ENCODE data around the gene MYMX.
"Not testable (repeated sequence)": the region's sequence is repeated elsewhere in the genome, so short reads cannot be mapped to it uniquely, and the experiment has no call there.

The MYMX gene

DNA sequence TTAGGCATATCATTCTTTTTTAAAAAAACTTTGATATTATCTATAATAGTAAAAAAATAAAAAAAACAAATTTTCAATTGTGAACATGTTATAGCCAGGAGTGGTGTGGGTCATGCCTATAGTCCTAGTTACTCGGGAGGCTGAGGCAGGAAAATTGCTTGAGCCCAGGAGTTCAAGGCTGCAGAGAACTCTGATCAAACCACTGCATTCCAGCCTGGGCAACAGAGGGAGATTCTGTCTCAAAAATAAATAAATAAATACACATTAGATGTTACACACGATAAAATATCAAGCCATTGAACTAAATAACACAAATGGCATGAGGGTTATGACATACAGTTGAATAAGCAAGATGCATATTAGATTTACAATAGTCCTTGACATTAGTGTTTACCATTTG is 27.9 kb upstream of the MYMX start:
- DNase-seq, result no peak

DNA sequence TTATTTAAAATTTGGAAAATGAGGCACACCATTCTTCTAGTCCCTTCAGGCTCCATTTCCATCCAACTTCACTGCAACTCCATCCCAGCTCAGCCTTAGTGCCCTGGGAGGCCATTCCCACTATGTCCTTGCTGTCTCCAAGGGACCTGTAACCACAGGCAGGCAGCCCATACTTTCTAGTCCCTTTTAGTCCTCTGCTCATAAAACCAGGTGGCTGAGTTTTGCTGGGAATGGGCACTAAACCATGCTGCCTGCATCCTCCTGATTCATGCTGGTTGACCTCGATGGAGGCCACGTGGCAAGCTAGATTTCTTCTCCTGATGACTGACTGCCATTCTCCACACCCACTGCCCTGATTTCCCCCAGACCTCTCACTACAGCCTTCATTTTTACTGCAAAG is 27.5 kb upstream of the MYMX start:
- DNase-seq, result no peak

DNA sequence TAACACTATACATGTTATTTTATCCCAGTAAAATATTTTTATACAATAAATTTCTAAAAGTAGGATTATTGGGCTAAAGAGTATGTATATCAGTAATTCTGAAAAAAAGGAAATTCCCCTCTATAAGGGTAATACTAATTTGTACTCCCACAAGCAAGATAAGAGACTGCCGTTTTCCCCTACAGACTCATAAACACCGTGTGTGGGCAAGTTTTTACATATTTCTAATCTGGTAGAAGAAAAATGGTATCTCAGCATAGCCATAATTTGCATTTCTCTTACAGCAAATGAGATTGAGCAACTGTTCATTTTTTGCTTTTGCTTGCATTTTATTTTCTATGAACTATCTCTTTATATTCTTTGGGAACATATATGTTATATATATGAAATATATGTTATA is 26.0 kb upstream of the MYMX start:
- DNase-seq, result no peak

DNA sequence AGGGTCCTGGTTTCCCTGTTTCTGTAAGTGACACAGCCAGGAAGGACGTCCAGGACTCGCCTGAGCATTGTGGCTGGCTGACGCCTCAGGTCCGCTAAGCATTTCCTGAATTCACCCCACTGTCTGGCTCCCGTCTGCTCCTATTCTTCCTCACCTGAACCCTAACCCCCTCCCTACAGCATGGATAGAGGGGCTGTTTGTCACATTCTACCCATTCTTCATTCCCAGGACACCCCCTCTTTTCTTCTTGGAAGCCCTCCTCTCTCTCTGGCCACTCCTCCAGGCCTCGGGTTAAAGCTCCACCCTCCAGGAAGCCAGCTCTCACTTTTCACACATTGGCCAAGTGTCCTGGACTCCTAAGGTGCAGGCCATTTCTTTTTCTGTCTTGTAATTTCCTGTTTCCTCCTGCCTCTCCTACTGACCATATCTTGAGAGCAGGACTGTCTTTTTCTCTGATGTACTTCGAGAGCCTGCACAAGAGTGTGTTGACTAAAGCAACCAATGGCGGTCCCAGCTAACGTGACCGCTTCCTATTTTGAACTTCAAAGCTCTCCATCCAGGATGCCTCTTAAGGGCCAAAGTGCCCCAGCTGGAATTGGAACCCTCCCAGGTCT is 24.2 kb upstream of the MYMX start:
- DNase-seq, result no peak

DNA sequence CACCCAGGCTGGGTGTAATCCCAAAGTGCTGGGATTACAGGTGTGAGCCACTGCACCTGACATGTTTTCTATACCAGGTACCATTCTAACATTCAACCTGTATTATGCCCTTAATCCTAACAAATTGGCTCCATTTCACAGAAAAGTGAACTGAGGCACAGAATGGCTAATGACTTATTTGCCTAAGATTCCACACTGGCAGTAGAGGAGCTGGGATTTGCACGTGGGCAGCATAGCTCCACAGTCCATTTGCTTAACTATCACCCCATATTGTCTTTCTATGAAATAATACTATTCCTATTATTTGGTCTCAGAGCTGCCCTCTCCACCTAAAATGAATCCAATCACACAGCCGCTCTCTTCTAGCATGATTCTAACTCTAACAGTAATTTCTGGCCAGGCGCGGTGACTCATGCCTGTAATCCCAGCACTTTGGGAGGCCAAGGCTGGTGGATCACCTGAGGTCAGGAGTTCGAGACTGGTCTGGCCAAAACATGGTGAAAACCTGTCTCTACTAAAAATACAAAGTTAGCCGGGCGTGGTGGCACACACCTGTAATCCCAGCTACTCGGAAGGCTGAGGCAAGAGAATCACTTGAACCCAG is 23.3 kb upstream of the MYMX start:
- no peak for DNase-seq

DNA sequence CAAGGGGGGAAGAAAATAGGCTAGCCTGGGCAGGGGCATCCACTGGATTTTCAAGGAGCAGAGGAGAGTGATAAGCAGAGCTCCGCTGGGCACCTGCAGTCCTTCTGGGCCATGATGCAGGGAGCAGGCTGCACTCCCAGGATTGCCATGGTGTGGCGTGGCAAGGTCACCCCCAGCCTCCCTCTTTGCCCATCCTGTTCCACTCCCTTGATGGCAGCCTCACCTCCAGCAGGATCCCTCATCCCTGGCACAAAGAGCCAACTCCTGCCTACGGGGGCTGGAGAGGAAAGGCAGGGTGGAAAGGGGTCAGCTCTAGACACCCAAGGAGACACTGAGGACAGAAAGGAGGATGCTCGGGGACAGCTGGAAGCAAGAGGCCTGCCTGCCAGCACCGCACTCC is 22.4 kb upstream of the MYMX start:
- no peak for DNase-seq

DNA sequence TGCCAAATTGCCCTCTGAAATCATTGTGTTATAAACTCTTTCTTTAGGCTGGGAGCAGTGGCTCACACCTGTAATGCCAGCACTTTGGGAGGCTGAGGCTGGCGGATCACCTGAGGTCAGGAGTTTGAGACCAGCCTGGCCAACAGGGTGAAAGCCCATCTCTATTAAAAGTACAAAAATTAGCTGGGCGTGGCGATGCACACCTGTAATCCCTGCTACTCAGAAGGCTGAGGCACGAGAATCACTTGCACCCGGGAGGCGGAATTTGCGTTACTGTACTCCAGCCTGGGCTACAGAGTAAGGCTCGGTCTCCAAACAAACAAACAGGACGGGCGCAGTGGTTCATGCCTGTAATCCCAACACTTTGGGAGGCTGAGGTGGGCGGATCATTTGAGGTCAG is 20.4 kb upstream of the MYMX start:
- not testable (repeated sequence) for DNase-seq

DNA sequence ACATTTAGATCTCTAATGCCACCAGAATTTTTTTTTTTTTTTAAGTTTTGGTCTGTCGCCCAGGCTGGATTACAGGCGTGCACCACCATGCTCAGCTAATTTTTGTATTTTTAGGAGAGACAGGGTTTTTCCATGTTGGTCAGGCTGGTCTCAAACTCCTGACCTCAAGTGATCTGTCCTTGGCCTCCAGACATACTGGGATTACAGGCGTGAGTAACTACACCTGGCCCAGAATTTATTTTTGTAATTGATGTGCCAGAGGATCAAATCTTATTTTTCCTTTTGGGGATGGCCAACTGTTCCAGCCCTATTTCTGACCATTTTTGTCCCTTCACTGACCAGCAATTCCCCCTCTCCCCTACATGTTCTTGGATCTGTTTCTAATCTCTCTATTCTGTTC is 18.0 kb upstream of the MYMX start:
- no peak for DNase-seq

DNA sequence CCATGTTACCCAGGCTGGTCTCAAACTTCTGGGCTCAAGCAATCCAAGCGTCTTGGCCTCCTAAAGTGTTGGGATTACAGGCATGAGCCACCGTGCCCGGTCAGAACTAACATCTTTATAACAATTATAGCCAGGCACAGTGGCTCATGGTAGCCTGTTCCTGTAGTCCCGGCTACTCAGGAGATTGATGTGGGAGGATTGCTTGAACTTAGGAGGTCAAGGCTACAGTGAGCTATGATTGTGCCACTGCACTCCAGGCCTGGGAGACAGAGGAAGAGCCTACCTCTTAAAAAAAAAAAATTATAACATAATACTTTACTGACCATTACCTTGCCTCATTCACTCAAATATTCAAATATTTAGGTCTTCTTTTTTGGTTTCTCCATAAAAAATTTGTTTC is 16.8 kb upstream of the MYMX start:
- no peak for DNase-seq

DNA sequence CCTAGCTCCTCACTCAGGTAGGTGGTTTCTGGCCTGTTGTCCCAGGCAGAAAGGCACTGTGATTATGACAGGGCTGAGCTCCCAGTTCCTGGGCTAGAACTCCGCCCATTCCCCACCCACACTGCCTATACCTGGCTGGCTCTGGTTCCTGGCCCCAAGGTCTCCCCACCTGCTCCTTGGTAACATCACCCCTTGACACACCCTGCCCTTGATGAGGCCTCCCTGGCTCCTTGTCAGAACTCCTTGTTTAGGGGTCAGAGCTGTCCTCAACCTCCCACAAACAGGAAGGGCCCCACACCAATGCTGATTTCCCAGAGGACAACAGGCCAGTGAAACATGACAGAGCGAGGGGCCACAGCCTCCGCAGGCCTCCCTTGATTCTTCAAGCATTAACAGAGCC is 15.5 kb upstream of the MYMX start:
- no peak for DNase-seq

DNA sequence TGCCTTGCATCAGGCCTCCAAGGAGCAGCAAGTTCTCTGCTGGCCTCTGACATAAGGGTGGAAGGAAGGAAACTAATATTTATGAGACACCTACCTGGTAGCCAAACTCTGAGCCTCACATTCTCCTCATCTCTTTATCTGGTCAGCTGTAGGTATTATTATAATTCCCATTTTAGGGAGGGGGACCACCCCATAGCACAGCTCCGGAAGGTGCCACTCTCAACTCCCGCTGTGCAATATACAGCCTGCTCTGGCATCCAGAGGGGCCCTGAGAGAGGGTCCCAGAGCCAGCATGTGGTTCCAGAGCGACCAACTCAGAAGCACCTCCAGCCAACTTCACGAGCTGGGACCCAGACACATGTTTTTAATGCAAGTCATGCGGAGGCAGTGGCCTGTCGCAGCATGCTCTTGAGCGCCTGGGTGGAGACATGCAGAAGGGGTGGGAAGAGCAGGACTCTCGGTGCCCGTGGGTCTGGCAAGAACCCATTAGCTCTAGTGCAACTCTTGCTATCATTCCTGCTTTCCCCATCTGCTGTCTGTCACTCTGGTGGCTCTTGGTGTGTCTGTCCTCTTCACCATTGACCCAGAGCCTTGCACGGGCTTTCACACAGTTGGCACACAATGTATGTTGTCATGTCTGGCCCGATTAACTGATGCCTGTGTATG is 15.0 kb upstream of the MYMX start:
- no peak for DNase-seq

DNA sequence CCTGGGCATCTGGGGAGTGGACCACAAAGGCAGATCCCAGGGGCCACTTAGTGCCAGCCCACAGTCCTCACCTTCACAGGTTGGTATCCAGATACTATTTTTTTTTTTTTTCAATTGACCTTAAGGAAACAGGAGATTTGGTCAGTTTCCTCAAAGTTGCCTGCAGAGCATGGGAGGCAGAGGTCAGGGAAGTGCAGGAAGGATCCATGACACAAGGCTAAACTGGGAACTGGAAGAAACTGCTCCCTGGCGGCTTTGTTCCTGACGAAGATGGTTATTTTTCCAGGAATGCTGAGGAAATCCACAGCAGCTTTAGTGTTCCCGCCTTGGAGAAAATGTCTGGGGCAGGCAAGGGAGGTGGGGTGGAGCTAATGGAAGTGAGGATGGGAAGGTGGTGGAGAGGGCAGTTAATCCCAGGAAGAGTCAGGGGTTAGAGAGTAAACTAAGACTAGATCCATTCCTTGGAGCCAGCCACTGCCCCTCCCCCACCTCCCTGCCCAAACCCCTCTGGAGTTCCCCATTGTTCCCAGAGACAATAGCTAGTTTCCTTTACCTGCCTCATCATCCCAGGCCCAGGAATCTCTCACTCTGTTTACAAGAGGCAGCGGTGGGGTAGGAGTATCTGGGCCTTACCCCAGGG is 14.3 kb upstream of the MYMX start:
- DNase-seq, result no peak

DNA sequence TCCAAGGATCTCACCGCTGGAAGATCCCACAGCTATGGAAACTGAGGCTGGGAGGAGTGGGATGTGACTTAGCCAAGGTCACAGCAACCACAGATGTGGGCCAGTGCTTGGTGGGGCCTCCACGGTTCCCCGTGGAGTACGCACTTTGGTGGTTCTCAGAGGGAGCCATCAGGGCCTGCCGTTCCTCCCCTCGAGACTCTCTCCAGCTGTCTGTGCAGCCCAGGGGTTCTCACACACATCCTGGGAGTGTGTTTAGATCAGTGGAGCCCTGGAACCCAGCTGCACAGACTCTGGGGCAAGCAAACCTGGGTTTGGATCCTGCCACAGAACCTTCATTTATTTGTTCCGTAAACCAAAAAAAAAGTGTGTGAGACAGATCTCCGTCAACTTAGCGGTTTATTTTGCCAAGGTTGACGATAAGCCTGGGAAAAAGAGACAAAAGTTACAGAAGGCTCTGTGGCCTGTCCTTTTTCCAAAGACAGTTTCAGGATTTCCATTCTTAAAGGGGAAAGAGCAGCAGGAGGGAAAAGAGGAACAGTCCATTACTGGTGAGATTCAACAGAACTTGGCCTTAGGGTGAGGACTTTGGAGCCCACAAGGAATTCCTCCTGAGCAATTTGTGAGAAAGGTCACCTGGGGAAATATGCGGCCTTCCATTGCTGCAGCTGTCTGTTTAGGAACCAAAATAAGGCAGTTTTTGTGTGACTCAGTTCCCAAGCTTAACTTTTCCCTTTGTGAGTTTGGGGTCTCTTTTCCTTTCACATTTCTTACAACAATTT is 13.6 kb upstream of the MYMX start:
- no peak for DNase-seq

DNA sequence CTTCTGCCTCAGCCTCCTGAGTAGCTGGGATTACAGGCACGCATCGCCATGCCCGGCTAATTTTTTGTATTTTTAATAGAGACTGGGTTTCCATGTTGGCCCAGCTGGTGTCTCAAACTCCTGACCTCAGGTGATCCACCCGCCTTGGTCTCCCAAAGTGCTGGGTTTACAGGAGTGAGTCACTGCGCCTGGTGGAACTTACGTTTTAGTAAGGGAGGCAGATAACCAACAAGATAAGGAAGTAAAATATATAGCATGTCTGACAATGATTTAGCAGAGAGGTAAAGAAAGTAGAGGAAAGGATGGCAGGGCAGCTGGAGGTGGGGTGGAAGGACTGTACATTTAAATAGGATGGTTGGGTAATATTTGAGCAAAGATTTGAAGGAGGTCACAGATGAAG is 12.8 kb upstream of the MYMX start:
- no peak for DNase-seq

DNA sequence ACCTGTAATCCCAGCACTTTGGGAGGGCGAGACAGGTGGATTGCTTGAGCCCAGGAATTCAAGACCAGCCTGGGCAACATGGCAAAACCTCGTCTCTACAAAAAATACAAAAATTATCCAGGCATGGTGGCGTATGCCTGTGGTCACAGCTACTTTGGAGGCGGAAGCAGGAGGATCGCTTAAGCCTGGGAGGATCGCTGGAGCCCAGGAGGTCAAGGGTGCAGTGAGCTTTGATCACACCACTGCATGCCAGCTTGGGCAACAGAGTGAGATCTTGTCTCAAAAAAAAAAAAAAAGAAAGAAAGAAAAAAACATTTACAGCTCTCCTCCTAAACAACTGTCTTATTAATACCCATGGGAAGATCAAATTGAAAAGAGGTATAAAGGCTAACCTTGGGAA is 8.8 kb upstream of the MYMX start:
- no peak for DNase-seq

DNA sequence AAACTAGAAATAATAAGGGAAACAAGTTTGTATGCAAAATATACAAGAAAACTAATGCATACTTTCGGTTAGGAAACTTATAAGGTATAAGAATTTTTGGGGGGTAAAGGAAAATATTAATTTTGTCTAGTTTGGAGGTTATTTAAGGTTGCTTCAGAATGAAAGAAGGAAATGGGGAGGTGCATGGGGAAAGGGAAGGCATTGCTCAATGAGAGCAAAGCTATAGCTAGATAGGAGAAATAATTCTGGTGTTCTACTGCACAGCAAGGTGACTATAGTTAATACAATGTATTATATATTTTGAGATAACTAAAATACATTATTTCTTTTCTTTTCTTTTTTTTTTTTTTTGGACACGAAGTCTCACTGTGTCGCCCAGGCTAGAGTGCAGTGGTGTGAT is 5.4 kb upstream of the MYMX start:
- DNase-seq, result no peak

DNA sequence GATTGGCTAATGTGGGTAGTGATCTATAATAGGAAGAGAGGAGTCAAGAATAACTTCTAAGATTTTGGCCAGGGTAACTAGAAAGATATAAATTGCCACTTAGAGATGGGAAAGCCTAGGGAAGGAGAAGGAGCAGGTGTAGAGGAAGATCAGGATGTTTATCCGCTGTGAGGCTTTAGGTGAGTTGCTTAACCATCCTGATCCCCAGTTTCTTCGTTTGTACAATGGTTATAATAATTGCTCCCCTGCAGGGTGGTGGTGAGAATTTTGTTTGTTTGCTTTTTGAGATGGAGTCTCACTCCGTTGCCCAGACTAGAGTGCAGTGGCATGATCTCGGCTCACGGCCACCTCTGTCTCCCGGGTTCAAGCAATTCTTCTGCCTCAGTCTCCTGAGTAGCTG is 2.4 kb upstream of the MYMX start:
- DNase-seq, result no peak

DNA sequence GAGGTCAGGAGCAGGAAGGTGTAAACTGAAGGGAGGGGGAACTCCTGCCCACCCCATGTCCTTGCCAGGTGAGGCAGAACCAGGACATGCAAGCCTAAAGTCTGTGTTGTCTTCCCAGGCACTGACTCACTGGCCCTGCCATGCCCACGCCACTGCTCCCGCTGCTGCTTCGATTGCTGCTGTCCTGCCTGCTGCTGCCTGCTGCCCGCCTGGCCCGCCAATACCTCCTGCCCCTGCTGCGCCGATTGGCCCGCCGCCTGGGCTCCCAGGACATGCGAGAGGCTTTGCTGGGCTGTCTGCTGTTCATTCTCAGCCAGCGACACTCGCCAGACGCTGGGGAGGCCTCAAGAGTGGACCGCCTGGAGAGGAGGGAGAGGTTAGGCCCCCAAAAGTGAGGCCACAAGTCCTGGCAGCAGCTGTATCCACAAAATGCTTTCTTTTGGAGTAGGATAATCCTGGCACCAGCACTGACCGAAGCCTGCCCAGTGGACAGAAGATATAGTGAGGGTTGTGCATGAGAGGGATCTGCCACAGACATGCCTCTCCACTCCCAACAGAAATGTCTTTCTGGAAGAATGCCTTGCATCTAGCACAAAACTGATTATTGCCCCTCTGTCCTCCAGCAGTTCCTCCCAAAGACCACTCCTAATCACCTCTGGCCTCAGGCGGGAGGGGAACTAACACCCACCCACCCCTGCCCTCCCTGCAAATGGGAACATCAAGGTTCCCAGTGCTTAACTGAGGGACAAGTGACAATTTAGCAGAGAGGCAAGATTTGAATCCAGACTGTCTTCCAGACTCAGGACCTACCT is 812 bp downstream of the MYMX start:
- DNase-seq, result no peak

DNA sequence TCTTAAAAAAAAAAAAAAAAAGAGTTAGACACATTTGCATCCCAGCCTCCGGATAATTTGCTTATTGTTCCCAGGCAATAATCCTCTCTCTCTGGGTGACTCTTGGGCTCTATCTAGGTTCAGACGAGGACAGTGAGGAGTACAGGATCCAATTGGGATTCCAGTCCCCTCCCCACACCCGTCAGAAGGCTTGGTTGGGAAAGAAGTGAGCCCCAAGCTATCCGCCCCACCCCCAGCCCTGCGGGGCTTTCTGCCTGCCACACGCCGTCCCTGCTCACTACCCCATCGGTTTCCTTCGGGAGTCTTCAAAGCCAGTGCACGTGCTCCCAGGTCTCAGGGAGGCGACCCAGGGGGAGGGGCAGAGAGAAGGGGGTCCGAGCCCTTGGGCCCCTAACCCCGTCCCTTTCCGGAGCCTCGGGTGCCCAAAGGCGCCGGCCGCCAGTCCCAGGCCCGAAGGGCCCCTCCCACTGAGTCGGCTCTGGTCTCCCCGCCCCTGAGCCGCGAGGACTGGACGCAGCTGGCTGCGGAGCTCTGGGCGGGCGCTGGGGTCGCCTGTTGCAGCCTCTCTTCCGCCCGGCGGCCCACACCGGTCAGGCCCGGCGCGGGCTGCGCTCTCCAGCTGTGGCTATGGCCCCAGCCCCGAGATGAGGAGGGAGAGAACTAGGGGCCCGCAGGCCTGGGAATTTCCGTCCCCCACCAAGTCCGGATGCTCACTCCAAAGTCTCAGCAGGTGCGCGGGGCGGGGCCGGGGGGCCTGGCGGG is 2.5 kb downstream of the MYMX start:
- DNase-seq, result peak; percentile 18 to 33

DNA sequence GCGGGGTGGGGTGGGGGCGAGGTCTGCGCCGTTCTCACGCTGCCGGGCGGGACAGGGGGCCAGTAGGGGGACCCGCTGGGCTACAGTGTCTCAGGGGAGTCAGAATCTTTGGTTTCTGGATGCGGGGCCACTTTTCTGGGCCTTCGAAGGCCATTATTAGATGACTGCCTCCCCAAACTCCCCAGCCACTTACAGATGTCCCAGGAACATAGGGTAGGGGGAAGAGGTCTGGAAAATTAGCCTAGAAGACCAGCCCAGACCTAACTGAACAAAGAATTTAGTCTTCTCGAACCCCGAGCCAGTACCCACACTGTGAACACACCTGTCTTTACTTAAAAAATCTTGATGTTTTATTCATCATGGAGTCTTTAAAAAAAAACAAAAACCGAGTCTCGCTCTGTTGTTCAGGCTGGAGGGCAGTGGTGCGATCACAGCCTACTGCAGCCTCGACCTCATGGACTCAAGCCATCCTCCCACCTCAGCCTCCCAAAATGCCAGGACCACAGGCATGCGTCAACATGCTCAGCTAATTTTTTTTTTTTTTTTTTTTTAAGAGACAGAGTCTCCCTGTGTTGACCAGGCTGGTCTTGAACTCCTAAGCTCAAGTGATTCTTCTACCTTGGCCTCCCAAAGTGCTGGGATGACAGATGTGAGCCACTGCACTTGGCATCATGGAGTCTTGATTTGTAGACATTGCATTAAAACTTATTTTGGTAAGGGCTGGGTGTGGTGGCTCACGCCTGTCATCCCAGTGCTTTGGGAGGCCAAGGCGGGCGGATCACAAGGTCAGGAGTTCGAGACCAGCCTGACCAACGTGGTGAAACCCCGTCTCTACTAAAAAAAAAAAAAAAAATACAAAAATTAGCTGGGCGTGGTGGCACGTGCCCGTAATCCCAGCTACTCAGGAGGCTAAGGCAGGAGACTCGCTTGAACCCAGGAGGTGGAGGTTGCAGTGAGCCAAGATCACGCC is 3.4 kb downstream of the MYMX start:
- DNase-seq, result no peak

DNA sequence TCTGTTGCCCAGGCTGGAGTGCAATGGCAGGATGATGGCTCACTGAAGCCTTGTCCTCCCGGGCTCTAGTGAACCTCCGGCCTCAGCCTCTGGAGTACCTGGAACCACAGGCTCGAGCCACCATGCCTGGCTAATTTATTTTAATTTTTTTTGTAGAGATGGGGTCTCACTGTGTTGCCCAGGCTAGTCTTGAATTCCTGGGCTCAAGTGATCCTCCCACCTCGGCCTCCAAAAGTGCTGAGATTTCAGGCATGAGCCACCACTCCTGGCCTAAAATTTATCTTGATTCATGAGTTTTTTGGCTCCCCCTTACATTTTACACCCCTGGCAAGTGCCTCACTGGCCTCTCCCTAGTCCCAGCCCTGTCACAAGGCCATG is 4.2 kb downstream of the MYMX start:
- no peak for DNase-seq

Data from CD4-positive, alpha-beta T cell treated with Interferon alpha-2 for 1 hour (primary cell).